HG03558 (cell line): ENCODE measurements around the gene SLF2.
"Not testable (repeated sequence)": the region's sequence is repeated elsewhere in the genome, so short reads cannot be mapped to it uniquely, and the experiment has no call there.

Source experiments
- ATAC-seq: cut with Tn5 transposase; IDR thresholded peaks from one replicate; pipeline ENCODE4 v1.9.1; 2021; ENCODE audit warnings: moderate number of reproducible peaks; ENCODE audit not compliant: unreplicated experiment; ENCODE audit errors: extremely low read depth

SLF2 gene

GRCh38 chr10:100943508-100943907 lies 30.7 kb downstream of the SLF2 start:
- no peak for ATAC-seq

DNA sequence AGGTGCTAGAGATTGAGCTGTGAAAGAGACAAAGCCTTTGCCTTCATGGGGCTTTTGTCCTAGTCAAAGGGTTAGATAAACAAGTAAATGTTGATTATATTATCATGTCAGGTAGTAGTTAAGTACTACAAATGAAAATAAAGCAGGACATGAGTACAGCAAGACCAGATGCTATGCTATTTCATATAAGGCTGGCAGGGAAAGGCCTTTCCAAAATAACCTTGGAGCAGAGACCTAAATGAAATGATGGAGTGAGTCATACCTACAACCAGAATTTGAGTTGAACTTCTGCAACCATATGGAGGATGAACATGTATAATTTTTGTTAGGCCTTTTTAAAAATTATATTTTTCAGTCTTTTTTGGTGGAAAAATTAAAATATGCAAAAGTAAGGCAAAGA lies 33.0 kb downstream of the SLF2 start:
- ATAC-seq, result no peak

GRCh38 chr10:100948916-100949315 lies 36.2 kb downstream of the SLF2 start:
- ATAC-seq, result no peak

GRCh38 chr10:100960251-100960650 lies 47.5 kb downstream of the SLF2 start:
- ATAC-seq, result no peak

GRCh38 chr10:100962351-100963080 lies 49.8 kb downstream of the SLF2 start:
- ATAC-seq, result no peak

GRCh38 chr10:100963826-100964225 lies 51.1 kb downstream of the SLF2 start:
- no peak for ATAC-seq

- ATAC-seq, result no peak
These were observed 53.1 kb downstream of the SLF2 start for GRCh38 chr10:100965820-100966219.

- no peak for ATAC-seq
These were observed 54.1 kb downstream of the SLF2 start for GRCh38 chr10:100966887-100967286.

DNA sequence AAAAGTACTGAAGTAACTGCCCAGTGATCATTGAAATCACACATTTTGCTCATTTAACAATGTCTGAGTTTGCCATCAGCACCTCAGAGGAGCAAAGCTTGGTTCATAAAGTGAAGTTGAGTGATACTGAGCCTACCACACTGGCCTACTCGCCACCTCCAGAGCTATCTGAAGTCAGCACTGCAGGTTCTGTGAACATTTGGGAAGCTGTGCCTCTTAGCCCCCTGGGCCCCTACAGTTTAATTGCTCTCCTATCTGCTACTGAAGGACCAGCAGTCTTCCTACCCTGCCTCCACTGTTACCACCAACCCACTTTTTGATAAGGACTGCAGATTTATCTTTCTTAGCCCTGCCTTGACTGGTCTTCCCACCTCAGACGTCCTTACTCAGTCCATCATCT lies 54.6 kb downstream of the SLF2 start:
- no peak for ATAC-seq

- ATAC-seq, result no peak
These were observed 55.4 kb downstream of the SLF2 start for GRCh38 chr10:100968062-100968736.

GRCh38 chr10:100968863-100969186 lies 56.1 kb downstream of the SLF2 start:
- ATAC-seq, result no peak

- no peak for ATAC-seq
These were observed 56.7 kb downstream of the SLF2 start, which contains the start of gene SEMA4G for GRCh38 chr10:100969187-100970075. Gene SEMA4G, plus strand, starts transcription at chr10:100969504. Its CDS starts 3,409 bp downstream, at chr10:100972913.

DNA sequence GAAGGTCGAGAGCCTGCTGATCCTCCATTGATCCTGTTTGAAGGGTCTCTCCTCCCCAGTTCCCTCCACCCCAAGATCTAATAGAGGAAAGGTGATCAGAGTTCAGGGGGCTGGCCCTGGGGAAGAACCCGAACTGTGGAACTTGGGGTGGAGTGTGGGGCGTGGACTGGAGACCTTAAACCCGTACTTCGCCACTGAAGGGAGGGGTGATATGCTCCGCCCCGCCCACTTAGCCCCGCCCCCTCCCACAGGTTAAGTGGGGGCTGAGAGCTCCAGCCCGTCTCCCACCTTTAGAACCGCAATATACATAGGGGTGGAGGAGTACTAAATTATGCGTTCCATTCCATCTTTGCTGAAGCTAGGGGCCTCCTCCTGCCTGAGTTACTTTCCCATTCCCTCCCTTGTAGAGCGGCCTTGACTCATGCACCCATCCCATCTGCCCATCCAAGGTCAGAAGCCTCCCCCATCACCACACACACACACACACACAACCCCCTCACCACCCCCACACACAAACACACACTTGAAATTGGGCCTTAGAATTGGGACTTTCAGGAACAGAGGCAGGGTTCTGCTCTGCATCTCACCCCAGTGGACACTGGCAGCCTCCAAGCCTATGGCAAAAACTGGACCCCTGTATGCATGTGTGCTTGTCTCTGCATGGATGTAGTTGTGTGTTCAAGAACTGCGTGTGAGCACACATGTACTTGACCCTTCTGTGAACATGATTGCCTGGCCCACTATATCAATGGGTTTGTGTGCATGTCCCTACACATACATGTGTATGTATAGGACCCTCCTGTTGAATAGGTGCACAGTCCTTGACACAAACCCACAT lies 57.5 kb downstream of the SLF2 start:
- no peak for ATAC-seq

GRCh38 chr10:100970914-100971811 lies 58.4 kb downstream of the SLF2 start:
- ATAC-seq, result no peak

DNA sequence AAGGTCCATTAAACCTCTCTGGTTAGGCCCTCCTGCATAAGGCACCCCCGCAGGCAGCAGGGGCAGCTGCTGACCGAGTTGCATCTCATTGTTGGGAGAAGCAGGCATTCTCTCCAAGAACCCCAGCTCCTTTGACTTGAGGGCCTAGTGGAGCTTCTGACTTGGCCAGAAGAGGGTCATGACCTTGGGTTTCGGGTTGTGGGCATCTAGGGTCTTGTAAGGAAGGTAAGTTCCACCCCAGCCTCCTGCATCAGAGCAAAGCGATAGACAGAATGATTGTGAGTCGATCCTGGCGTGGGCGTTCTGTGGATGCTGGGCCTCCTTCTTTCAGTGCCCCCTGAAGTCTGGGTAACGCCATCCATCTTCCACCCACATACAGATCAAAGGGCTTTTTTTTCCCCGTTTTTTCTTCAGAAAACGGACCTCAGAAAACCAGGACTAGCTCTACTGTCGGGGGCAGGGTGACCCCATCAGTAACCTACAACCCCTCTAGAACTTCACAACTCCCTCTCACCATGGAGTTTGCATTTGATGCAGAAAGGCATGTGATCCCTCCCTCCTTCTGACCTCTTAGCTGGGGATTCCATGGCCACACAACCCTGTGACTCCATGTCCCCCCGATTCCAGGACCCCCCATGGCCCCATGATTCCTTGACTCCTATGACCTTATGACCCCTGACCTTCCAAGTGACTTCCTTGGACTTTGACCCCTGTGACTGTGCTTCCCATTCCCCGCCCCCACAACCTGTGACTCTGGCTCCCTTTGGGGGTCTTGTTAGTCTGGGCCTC lies 59.5 kb downstream of the SLF2 start:
- ATAC-seq, result no peak

- no peak for ATAC-seq
These were observed 60.3 kb downstream of the SLF2 start for GRCh38 chr10:100972904-100973535.

DNA sequence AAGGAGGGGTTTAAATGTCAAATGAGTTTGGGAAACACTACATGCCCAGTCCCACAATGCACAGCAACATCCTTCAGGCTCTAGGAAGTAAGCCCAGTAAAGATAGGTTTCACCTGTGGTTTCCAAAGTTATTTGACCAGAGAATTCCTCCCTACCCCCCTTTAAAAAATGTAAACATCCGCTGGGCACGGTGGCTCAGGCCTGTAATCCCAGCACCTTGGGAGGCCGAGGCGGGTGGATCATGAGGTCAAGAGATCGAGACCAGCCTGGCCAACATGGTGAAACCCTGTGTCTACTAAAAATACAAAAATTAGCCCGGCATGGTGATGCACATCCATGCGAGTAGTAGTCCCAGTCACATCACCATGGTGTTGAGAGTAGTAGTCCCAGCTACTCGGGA lies 62.6 kb downstream of the SLF2 start:
- not testable (repeated sequence) for ATAC-seq

GRCh38 chr10:100976906-100977305 lies 64.1 kb downstream of the SLF2 start:
- ATAC-seq, result no peak
